Activated CD4-positive, CD25-positive, alpha-beta regulatory T cell treated with anti-CD3 and anti-CD28 coated beads, Interleukin-2, amount 50 U/mL, for 72 hours (primary cell): ENCODE results near the gene PPP2CA.

ENCODE experiments used
- DNase-seq: peaks from one replicate; pipeline ENCODE4 v3.0.0; 2021

Gene PPP2CA

DNA sequence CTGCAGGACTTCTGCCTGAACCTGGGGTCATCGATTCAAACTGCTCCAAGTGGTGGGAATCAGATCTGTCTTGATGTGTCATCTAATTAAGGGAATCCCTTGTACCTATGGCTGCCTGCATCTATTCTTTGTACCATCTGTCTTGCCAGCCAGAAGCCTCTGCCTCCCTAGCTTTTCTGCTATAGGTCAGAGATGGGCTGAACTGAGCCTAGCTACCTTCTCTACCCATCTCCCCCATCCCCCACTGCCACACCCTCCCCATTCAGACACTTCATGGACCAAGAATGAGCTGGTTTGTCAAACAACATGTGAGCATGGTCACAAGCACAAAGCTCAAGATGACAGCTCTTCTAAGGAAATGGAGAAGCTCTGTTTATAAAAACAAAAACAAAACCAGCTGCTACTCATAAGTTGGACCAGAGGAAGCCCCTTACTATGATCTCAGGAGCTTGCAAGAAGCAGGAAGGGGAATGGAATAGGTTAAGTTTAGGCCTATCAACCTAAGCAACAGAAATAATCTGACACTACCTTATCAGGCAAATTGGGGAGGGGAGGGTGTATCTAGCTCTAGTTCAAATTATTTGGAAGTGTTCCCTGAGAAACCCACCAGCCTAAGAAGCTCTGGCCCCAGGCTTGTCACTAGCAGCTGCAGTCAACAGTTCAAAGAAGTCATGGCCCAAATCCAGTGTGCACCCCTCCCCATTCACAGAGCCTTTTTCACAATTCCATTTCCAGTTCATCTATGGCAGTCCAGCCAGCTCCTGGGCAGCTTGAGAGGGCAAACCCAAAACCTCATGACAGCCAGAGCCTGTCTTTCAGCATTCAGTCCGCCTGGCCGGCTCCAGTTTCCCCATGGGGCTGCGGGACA lies 79.0 kb downstream of the PPP2CA start:
- no peak for DNase-seq

DNA sequence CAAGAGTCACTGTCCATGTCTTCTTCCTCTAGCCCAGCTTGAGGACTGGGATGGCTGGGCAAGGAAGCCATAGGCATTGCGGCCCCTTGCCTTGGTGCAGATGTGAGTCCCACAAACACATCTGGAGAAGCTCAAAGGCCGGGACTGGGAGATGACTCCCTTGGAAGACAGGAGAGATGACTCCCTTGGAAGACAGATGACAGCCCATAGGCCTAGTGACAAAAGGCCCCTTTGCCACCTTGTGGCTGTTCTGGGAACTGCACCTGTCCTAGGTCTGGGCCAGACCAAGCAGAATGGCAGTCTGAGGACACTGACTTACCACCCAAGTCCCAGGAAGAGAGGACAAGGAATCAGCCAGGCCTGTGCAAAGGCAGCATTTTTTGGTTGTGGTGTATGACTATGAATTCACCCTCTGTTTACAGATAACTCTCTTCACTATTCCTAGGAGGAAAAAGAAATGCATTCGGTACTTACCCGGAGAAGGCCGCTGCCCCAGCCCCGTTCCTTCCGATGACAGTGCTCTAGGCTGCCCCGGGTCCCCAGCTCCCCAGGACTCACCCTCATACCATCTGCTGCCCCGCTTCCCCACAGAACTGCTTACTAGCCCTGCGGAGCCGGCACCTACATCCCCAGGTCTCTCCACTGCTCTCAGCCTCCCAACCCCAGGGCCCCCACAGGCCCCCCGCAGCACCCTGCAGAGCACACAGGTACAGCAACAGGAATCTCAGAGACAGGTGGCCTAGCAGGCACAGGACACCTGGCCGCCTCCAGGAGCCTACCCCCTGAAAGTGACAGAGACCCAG lies 79.9 kb downstream of the PPP2CA start:
- peak; percentile 86 for DNase-seq

DNA sequence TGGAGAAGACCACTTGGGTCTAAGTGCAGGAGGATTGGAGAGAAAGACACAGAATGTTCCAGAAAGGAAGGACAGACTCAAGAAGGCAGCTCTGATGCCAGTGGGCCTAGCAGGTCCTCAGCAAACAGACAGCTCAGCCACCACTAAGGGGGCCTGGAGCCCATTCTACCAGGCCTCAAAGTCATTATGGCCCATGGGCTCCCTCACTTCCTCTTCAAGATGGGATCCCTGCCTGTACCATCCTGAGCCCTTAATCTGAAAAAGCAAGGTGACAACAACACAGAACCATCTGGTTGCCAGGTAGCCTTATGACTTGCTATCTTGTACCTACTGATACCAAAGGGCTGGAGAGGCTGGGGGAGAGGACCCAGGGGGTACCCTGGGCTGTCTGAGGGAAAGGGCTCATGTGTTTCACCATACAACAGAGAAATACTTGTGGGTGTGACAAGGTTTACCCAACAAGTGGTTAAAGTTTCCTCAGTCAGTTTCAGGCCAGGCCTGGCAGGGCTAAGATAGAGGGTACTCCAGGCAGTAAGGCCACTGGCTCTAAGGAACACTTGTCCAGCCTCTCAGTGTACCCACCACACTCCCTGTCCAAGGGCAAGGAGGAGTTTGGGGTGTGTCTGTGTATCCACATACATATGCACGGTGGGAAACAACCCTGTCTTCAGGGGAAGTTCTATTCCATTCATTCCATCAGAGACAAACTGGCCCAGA lies 80.7 kb downstream of the PPP2CA start:
- no peak for DNase-seq
